Measurements from ENCODE around the gene TES.
A peak's percentile ranks its signal among the peaks of the same experiment; 100 is the strongest.
"Not testable (repeated sequence)": the region's sequence is repeated elsewhere in the genome, so short reads cannot be mapped to it uniquely, and the experiment has no call there.

TES gene

GRCh38 chr7:116284390-116284789 lies 74.1 kb downstream of the TES start:
- no peak for TF ChIP-seq POLR2A (IDR thresholded peaks at IDR 0.05; ENCODE audit: low read depth, low read length)
- DNase-seq (ENCODE audit: insufficient read length, low spot score) (no peak), FAIRE-seq (no peak)

GRCh38 chr7:116285252-116285651 lies 74.9 kb downstream of the TES start:
- DNase-seq (ENCODE audit: insufficient read length, low spot score) (no peak), FAIRE-seq (no peak)
- TF ChIP-seq POLR2A (IDR thresholded peaks at IDR 0.05; ENCODE audit: low read depth, low read length), result no peak

DNA sequence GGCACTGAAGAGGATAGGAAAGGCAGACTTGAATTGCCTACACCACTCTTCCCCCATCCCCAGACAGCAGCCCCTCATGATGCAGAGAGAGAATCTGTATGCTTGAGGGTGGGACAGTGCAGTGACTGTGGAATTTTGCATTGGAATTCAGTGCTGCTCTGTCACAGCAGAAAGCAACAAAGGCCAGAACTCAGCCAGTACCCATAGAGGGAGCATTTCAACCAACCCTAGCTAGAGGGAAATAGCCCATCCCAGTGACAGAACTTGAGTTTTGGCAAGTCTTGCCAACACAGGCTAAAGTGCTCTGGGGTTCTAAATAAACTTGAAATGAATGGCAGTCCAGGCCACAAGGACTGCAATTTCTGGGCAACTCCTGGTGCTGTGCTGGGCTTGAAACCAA lies 80.4 kb downstream of the TES start:
- DNase-seq (ENCODE audit: insufficient read length, low spot score) (no peak), FAIRE-seq (no peak)
- no peak for TF ChIP-seq POLR2A (IDR thresholded peaks at IDR 0.05; ENCODE audit: low read depth, low read length)

- FAIRE-seq (no peak), DNase-seq (ENCODE audit: insufficient read length, low spot score) (no peak)
- TF ChIP-seq POLR2A (IDR thresholded peaks at IDR 0.05; ENCODE audit: low read depth, low read length), result no peak
These were observed 81.6 kb downstream of the TES start for GRCh38 chr7:116291937-116292336.

DNA sequence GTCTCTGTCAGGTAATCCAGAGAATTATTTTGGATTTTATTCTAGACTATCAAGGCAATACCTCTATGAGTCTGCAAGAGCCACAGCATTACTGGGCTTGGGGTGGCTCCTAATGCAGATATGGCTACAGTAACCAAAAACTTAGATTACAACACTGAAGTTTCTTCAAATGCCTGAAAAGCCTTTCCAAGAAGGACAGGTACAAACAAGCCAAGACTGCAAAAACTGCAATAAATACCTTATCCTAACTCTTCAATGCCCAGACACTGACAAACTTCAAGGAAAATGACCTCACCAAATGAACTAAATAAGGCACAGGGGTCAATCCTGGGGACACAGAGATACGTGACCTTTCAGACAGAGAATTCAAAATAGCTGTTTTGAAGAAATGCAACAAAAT lies 82.0 kb downstream of the TES start:
- TF ChIP-seq POLR2A (IDR thresholded peaks at IDR 0.05; ENCODE audit: low read depth, low read length), result no peak
- no peak for DNase-seq (ENCODE audit: insufficient read length, low spot score)
- no peak for FAIRE-seq

DNA sequence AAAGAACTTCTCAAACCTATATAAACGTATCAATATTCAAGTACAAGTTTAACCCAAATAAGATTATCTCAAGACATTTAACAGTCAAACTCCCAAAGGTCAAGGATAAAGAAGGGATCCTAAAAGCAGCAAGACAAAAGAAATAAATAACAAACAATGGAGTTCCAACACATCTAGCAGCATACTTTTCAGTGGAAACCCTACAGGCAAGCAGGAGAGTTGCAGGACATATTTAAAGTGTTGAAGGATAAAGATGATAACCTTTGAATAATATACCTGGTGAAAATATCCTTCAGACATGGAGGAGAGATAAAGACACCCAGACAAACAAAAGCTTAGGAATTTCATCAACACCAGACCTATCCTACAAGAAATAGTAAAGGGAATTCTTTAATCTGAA lies 82.8 kb downstream of the TES start:
- TF ChIP-seq POLR2A (IDR thresholded peaks at IDR 0.05; ENCODE audit: low read depth, low read length), result no peak
- DNase-seq (ENCODE audit: insufficient read length, low spot score) (no peak), FAIRE-seq (no peak)

GRCh38 chr7:116293633-116294032 lies 83.3 kb downstream of the TES start:
- no peak for FAIRE-seq
- no peak for TF ChIP-seq POLR2A (IDR thresholded peaks at IDR 0.05; ENCODE audit: low read depth, low read length)
- no peak for DNase-seq (ENCODE audit: insufficient read length, low spot score)

- not testable (repeated sequence) for FAIRE-seq; DNase-seq (ENCODE audit: insufficient read length, low spot score)
These were observed 85.6 kb downstream of the TES start for GRCh38 chr7:116295903-116296302.

GRCh38 chr7:116298055-116298454 lies 87.7 kb downstream of the TES start:
- no peak for TF ChIP-seq POLR2A (IDR thresholded peaks at IDR 0.05; ENCODE audit: low read depth, low read length)
- DNase-seq (ENCODE audit: insufficient read length, low spot score), result no peak
- peak; percentile 20 for FAIRE-seq

DNA sequence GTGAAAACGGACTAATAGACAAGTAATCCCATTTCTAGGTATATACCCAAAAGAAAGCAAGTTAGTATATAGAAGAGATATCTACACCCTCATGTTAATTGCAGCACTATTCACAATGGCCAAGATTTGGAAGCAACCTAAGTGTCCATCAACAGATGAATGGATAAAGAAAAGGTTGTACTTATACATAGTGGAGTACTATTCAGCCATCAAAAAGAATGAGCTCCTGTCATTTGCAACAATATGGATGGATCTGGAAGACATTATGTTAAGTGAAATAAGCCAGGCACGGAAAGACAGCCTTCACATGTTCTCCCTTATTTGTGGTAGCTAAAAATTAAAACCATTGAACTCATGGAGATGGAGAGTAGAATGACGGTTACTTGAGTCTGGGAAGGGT lies 88.2 kb downstream of the TES start:
- DNase-seq (ENCODE audit: insufficient read length, low spot score), result no peak
- TF ChIP-seq POLR2A (IDR thresholded peaks at IDR 0.05; ENCODE audit: low read depth, low read length), result no peak
- FAIRE-seq, result no peak

- FAIRE-seq (no peak), DNase-seq (ENCODE audit: insufficient read length, low spot score) (no peak)
- no peak for TF ChIP-seq POLR2A (IDR thresholded peaks at IDR 0.05; ENCODE audit: low read depth, low read length)
These were observed 95.4 kb downstream of the TES start for GRCh38 chr7:116305485-116306408.

DNA sequence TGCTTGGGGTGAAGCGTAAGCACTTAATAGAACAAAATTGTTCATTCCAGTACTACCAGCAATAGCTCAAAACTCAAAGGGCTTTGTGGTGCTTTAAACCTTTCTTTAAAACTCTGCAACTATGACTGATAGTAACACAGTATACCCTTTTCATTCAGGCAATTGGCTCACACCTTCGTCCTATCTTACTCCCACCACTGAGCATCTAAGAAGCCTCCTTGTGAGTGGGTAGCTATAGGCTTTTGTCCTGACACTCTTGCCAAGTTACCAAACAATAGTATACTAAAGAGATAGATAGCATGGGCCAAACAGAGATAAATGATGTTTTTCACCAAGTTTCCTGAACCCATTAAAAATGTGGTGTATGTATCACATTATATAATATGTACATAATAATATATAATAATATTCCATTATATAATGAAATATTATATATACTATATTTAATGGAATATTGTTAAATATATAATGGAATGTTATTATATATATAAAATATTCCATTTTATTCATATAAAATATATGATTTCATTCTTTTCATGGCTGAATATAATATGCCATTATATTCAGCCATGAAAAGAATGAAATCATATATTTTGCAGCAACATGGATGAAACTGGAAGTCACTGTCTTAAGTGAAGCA lies 96.2 kb downstream of the TES start:
- FAIRE-seq, result peak; percentile 76
- no peak for DNase-seq (ENCODE audit: insufficient read length, low spot score)
- TF ChIP-seq POLR2A (IDR thresholded peaks at IDR 0.05; ENCODE audit: low read depth, low read length), result no peak

DNA sequence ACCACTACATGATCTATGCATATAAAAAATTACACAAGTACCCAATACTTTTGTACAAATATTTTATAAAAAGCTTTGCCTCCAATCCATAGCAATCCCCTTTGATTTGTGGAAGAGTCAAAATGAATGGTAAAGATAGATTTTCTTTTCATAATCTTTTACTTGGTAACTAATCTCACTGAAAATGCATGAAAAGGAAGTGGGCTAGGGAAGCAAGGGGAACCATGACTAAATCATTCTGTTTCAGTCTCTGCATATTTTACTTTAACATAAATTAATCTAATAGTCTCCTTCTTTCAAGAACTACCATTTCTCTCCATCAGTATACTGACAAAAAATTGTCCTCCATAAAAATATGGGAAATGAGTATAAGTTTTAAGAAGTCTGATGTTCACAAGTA lies 96.9 kb downstream of the TES start:
- no peak for TF ChIP-seq POLR2A (IDR thresholded peaks at IDR 0.05; ENCODE audit: low read depth, low read length)
- DNase-seq (ENCODE audit: insufficient read length, low spot score), result no peak
- FAIRE-seq, result no peak

Data from H54 (cell line).